Fibroblast of lung (primary cell): Measurements from ENCODE around the gene CRELD1.

Source experiments
- EZH2 ChIP-seq: IDR thresholded peaks from 2 replicates; pipeline ENCODE4 v1.5.1; 2012; ENCODE audit warnings: low read length, control low read depth, mild to moderate bottlenecking; ENCODE audit errors: missing control alignments
- TF ChIP-seq, protein P1 (sequence below), 2 donors: IDR thresholded peaks in 1 of 2; conservative IDR thresholded peaks in 1 of 2; 1 replicate in 1 of 2; 2 replicates in 1 of 2; pipeline ENCODE4 v1.5.1; 2011 to 2012; ENCODE audit warnings: low read length in 2 of 2, control low read depth in 1 of 2, inconsistent platforms in 1 of 2, low read depth in 1 of 2, mild to moderate bottlenecking in 1 of 2

GRCh38 chr3:9902372-9903237 lies 31.0 kb upstream of the CRELD1 start, which contains the start of gene IL17RE:
- TF ChIP-seq, protein P1, sequence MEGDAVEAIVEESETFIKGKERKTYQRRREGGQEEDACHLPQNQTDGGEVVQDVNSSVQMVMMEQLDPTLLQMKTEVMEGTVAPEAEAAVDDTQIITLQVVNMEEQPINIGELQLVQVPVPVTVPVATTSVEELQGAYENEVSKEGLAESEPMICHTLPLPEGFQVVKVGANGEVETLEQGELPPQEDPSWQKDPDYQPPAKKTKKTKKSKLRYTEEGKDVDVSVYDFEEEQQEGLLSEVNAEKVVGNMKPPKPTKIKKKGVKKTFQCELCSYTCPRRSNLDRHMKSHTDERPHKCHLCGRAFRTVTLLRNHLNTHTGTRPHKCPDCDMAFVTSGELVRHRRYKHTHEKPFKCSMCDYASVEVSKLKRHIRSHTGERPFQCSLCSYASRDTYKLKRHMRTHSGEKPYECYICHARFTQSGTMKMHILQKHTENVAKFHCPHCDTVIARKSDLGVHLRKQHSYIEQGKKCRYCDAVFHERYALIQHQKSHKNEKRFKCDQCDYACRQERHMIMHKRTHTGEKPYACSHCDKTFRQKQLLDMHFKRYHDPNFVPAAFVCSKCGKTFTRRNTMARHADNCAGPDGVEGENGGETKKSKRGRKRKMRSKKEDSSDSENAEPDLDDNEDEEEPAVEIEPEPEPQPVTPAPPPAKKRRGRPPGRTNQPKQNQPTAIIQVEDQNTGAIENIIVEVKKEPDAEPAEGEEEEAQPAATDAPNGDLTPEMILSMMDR (conservative IDR thresholded peaks at IDR 0.05 in 1 of 2, IDR thresholded peaks at IDR 0.05 in 1 of 2; ENCODE audit: low read depth in 1 of 2, low read length in 2 of 2), result no peak
- no peak for TF ChIP-seq EZH2
